ENCODE data around the gene NUMB.

Gene NUMB

GRCh38 chr14:73492043-73492552 is 33.8 kb upstream of the NUMB start:
- POLR2A ChIA-PET (ENCODE audit: low non-redundant PET), result no interaction called here
- CTCF ChIA-PET, result interaction anchor here (0.6 kb wide), 1 partner anchor 86 kb away, joined by 3 read pairs; no protein-coding TSS in a partner anchor
- DNase-seq (ENCODE audit: low spot score), result no peak
- peak overlapping the region; percentile 86 for H3K27ac ChIP-seq
- TF ChIP-seq CTCF (conservative IDR thresholded peaks at IDR 0.05; ENCODE audit: low read depth), result no peak

- no peak for TF ChIP-seq CTCF (conservative IDR thresholded peaks at IDR 0.05; ENCODE audit: low read depth)
- peak; percentile 80 for DNase-seq (ENCODE audit: low spot score)
- peak overlapping the region; percentile 86 for H3K27ac ChIP-seq
- POLR2A ChIA-PET (ENCODE audit: low non-redundant PET), result interaction anchor here (0.8 kb wide), 1 partner anchor 77 kb away, joined by 3 read pairs; no protein-coding TSS in a partner anchor
- CTCF ChIA-PET, result interaction anchor here (0.6 to 0.7 kb wide), 2 partner anchors 17 to 19 kb away, joined by 4 to 9 read pairs; no protein-coding TSS in a partner anchor
Observed at GRCh38 chr14:73491256-73492042, 33.1 kb upstream of the NUMB start.

GRCh38 chr14:73489481-73490175 is 31.3 kb upstream of the NUMB start:
- ChIA-PET CTCF (no interaction called here), POLR2A (ENCODE audit: low non-redundant PET) (no interaction called here)
- no peak for DNase-seq (ENCODE audit: low spot score)
- no peak for TF ChIP-seq CTCF (conservative IDR thresholded peaks at IDR 0.05; ENCODE audit: low read depth)
- H3K27ac ChIP-seq, result no peak overlapping the region

- ChIA-PET POLR2A (ENCODE audit: low non-redundant PET) (no interaction called here), CTCF (no interaction called here)
- H3K27ac ChIP-seq, result no peak overlapping the region
- DNase-seq (ENCODE audit: low spot score), result no peak
- TF ChIP-seq CTCF (conservative IDR thresholded peaks at IDR 0.05; ENCODE audit: low read depth), result no peak
Observed at GRCh38 chr14:73478684-73479083, 20.3 kb upstream of the NUMB start.

GRCh38 chr14:73477618-73478266 is 19.4 kb upstream of the NUMB start:
- ChIA-PET POLR2A (ENCODE audit: low non-redundant PET) (no interaction called here), CTCF (interaction anchor here (0.9 kb wide), 1 partner anchor 31 kb away, joined by 3 read pairs; no protein-coding TSS in a partner anchor)
- peak overlapping the region; percentile 43; the same call in 1 of the 2 replicates for H3K27ac ChIP-seq
- peak; percentile 53 for DNase-seq (ENCODE audit: low spot score)
- no peak for TF ChIP-seq CTCF (conservative IDR thresholded peaks at IDR 0.05; ENCODE audit: low read depth)

- no peak overlapping the region for H3K27ac ChIP-seq
- DNase-seq (ENCODE audit: low spot score), result no peak
- CTCF ChIA-PET, result interaction anchor here (1.0 kb wide), 1 partner anchor 181 kb away, joined by 4 read pairs; no protein-coding TSS in a partner anchor
- TF ChIP-seq CTCF (conservative IDR thresholded peaks at IDR 0.05; ENCODE audit: low read depth), result no peak
- POLR2A ChIA-PET (ENCODE audit: low non-redundant PET), result no interaction called here
Observed at GRCh38 chr14:73476451-73476931, 18.1 kb upstream of the NUMB start.
